Hepatocyte (in vitro differentiated cells): ENCODE results near the gene RPRD2.

ENCODE experiments used
- CTCF ChIP-seq: fragments of 200-600 bp; sonication (generic); IDR thresholded peaks from 2 replicates; pipeline ENCODE4 v1.5.1; 2016; ENCODE audit warnings: antibody characterized with exemption, mild to moderate bottlenecking; ENCODE audit not compliant: poor library complexity
- EZH2 ChIP-seq: fragments of 200-600 bp; sonication (generic); IDR thresholded peaks from 2 replicates; pipeline ENCODE4 v1.6.1; 2016; ENCODE audit warnings: antibody characterized with exemption, mild to moderate bottlenecking, borderline replicate concordance

- TF ChIP-seq CTCF (no peak), EZH2 (no peak)
These were observed 148.9 kb downstream of the RPRD2 start for GRCh38 chr1:150512846-150513245.
